Transverse colon (tissue), 4 donors: Measurements from ENCODE around the gene DCAF10. TPM values are rescaled to one million over a fixed set of nuclear protein-coding genes. Genes with fewer than 3 reads are reported as not detected.

Experiments
- DNase-seq: peaks from one replicate; pipeline ENCODE4 v3.0.0-alpha.2; 2019
- H3K27ac ChIP-seq, 4 donors: fragments of 200-600 bp; sonication (generic); 2 replicates each; pipeline ENCODE4 v1.5.1; 2016 to 2018; ENCODE audit warnings: inconsistent platforms in 4 of 4
- H3K27me3 ChIP-seq: fragments of 200-600 bp; sonication (generic); 2 replicates; pipeline ENCODE4 v1.5.1; 2017; ENCODE audit warnings: inconsistent platforms
- H3K36me3 ChIP-seq, 4 donors: fragments of 200-600 bp; sonication (generic); 2 replicates each; pipeline ENCODE4 v1.5.1; 2017 to 2019; ENCODE audit warnings: inconsistent platforms in 4 of 4
- H3K4me1 ChIP-seq, 4 donors: fragments of 200-600 bp; sonication (generic); 2 replicates each; pipeline ENCODE4 v1.5.1; 2017 to 2020; ENCODE audit warnings: inconsistent platforms in 4 of 4
- H3K4me3 ChIP-seq, 4 donors: fragments of 200-600 bp; sonication (generic); 1 replicate in 1 of 4; 2 replicates in 3 of 4; pipeline versions ENCODE4 v1.5.1 to v1.6.1; 2017 to 2019; ENCODE audit warnings: inconsistent platforms in 4 of 4
- H3K9me3 ChIP-seq, 2 donors: fragments of 200-600 bp; sonication (generic); 2 replicates each; pipeline ENCODE4 v1.5.1; 2017 to 2019; ENCODE audit warnings: inconsistent platforms in 2 of 2
- CTCF ChIP-seq, 5 experiments: fragments of 200-600 bp in 3 of 5; fragments of 450-650 bp in 2 of 5; sonication (generic) in 3 of 5; IDR thresholded peaks; 1 replicate in 2 of 5; 2 replicates in 3 of 5; pipeline ENCODE4 v1.5.1; 2016 to 2017; ENCODE audit warnings: antibody characterized with exemption in 5 of 5, inconsistent platforms in 3 of 5, mild to moderate bottlenecking in 2 of 5, moderate library complexity in 1 of 5
- EP300 ChIP-seq: sonication (generic); formaldehyde crosslinking; IDR thresholded peaks from one replicate; pipeline ENCODE4 v1.6.1; 2017; ENCODE audit warnings: antibody characterized with exemption, low read depth
- POLR2A ChIP-seq: fragments of 450-650 bp; IDR thresholded peaks from one replicate; pipeline ENCODE4 v1.6.1; 2016; ENCODE audit warnings: antibody characterized with exemption, mild to moderate bottlenecking, moderate library complexity
- POLR2AphosphoS5 ChIP-seq, 3 donors: sonication (generic); formaldehyde crosslinking; IDR thresholded peaks; one replicate each; pipeline ENCODE4 v1.6.1; 2016; ENCODE audit warnings: antibody characterized with exemption in 3 of 3
- WGBS, 2 donors: methylation state at CpG; one replicate each; pipeline ENCODE4 v1.1.5; 2018; ENCODE audit warnings: low coverage in 1 of 2; 5-methylcytosine and 5-hydroxymethylcytosine counted together
- in situ Hi-C, 4 donors: fragments of 200-750 bp; cut with MboI; loops; one replicate each; pipeline versions ENCODE4 v1.15.0 to v1.15.1; 2017; ENCODE audit warnings: low sequenced_read_pairs in 3 of 4, low pct_ligation_motif_present in 1 of 4, low pct_unique_long_range_greater_than_20kb in 1 of 4
- intact Hi-C: fragments of 100-400 bp; cut with DNase I; formaldehyde crosslinking; loops from one replicate; pipeline ENCODE4 v1.15.1; 2023; ENCODE audit warnings: low total_unique reads
- total RNA-seq, 4 donors: library from RNA; depleted of rRNA; stranded (reverse); fragments of >200 nt; gene quantifications; one replicate each; pipeline ENCODE4 v1.1.0, GENCODE V29; 2016

The DCAF10 gene
- total RNA-seq, 4 donors from 2014 or later: 12.0 to 493 (median 34.2) TPM

- peak; percentile 86 for DNase-seq
- intact Hi-C loops: loop anchor here (5.0 to 10.0 kb wide), 4 partner anchors 51 to 451 kb away; no protein-coding TSS in a partner anchor
- H3K4me3 ChIP-seq: no peak overlapping the region
- H3K27ac ChIP-seq: no peak overlapping the region
- H3K9me3 ChIP-seq: no peaks in the 10 kb centered on the region
- TF ChIP-seq CTCF (IDR thresholded peaks at IDR 0.05) (peak; percentile 95 to 98 (median 98)), EP300 (no peak), POLR2AphosphoS5 (IDR thresholded peaks at IDR 0.05) (no peak)
- H3K27me3 ChIP-seq: no peaks in the 10 kb centered on the region
- no peaks in the 10 kb centered on the region for H3K36me3 ChIP-seq
- WGBS, 2 donors: 0 to 56% methylated on average over 1 to 11 of the region's 11 CpGs
- no peaks in the 10 kb centered on the region for H3K4me1 ChIP-seq
- in situ Hi-C loops: loop anchor here (10.0 to 25.0 kb wide), 7 partner anchors 149 to 499 kb away; partner anchors contain the start of genes FBXO10 (in 1 of the 4), IGFBPL1 (in 1 of the 4), POLR1E (in 1 of the 4) and SHB (in 1 of the 4)
Measured at GRCh38 chr9:37913480-37914153, 113.0 kb downstream of the DCAF10 start.

GRCh38 chr9:37914154-37914551, 113.6 kb downstream of the DCAF10 start:
- H3K4me1 ChIP-seq: no peaks in the 10 kb centered on the region
- H3K27me3 ChIP-seq: no peaks in the 10 kb centered on the region
- no peak overlapping the region for H3K27ac ChIP-seq
- in situ Hi-C loops (loop anchor here (10.0 to 25.0 kb wide), 7 partner anchors 148 to 498 kb away; partner anchors contain the start of genes FBXO10 (in 1 of the 4), IGFBPL1 (in 1 of the 4), POLR1E (in 1 of the 4) and SHB (in 1 of the 4)), intact Hi-C loops (loop anchor here (5.0 to 10.0 kb wide), 4 partner anchors 51 to 451 kb away; no protein-coding TSS in a partner anchor)
- WGBS, 2 donors: 75% methylated on average over 8 of the region's 8 CpGs; no CpG with 5 or more reads in 1 of the 2 donors
- no peaks in the 10 kb centered on the region for H3K36me3 ChIP-seq
- no peaks in the 10 kb centered on the region for H3K9me3 ChIP-seq
- no peak overlapping the region for H3K4me3 ChIP-seq
- DNase-seq: no peak
- TF ChIP-seq POLR2A (no peak), POLR2AphosphoS5 (IDR thresholded peaks at IDR 0.05) (no peak), CTCF (IDR thresholded peaks at IDR 0.05) (no peak), EP300 (no peak)

- Histone ChIP-seq H3K27me3 (no peaks in the 10 kb centered on the region), H3K27ac (no peak overlapping the region), H3K9me3 (no peaks in the 10 kb centered on the region), H3K4me3 (no peak overlapping the region), H3K4me1 (no peaks in the 10 kb centered on the region), H3K36me3 (no peaks in the 10 kb centered on the region)
- 83 to 88% methylated on average over 5 to 11 of the region's 11 CpGs for WGBS, 2 donors
- intact Hi-C loops: loop anchor here (5.0 to 10.0 kb wide), 5 partner anchors 50 to 450 kb away; partner anchors contain the start of gene SHB
- DNase-seq: no peak
- in situ Hi-C loops: loop anchor here (10.0 to 25.0 kb wide), 7 partner anchors 147 to 497 kb away; partner anchors contain the start of genes FBXO10 (in 1 of the 4), IGFBPL1 (in 1 of the 4), POLR1E (in 1 of the 4) and SHB (in 1 of the 4)
- TF ChIP-seq CTCF (IDR thresholded peaks at IDR 0.05) (no peak), POLR2AphosphoS5 (IDR thresholded peaks at IDR 0.05) (no peak), EP300 (no peak), POLR2A (no peak)
Measured at GRCh38 chr9:37914701-37915358, 114.2 kb downstream of the DCAF10 start.
